Astrocyte of the cerebellum (primary cell): ENCODE measurements around the gene ACVR1C.

ENCODE experiments used
- DNase-seq: peaks from one replicate; pipeline ENCODE4 v3.0.0-alpha.2; 2011; ENCODE audit warnings: low read depth
- H3K4me3 ChIP-seq: 2 replicates; pipeline ENCODE4 v1.5.1; 2011; ENCODE audit warnings: mild to moderate bottlenecking, low read depth, low read length, moderate library complexity
- CTCF ChIP-seq: IDR thresholded peaks from 2 replicates; pipeline ENCODE4 v1.5.1; 2012; ENCODE audit warnings: low read length, low read depth, moderate library complexity, mild to moderate bottlenecking; ENCODE audit errors: missing control alignments
- in situ Hi-C: cut with HindIII; loops from 2 replicates; pipeline ENCODE4 v1.10.0; 2017; ENCODE audit warnings: low sequenced_read_pairs

ACVR1C gene

DNA sequence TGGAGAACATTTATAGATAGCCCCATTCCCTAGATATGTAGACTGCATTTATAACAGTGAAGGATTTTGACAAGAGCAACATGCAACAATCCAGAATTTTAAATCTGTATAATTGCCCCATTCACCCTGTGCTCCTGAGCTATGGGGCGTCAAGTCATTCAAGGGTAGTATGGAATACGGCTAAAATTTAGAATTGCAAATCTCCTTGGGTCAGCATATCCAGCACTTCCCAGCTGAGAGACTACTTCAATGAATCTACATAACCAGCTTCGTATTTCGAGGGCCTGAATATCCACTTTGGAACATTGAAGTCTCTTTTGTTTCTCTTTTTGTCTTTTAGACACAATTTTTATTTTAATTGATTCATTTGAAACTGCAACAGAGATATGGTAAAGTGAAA is 28.4 kb upstream of the ACVR1C start:
- in situ Hi-C loops, result no loop called here
- TF ChIP-seq CTCF, result no peak
- no peak overlapping the region for H3K4me3 ChIP-seq
- no peak for DNase-seq

DNA sequence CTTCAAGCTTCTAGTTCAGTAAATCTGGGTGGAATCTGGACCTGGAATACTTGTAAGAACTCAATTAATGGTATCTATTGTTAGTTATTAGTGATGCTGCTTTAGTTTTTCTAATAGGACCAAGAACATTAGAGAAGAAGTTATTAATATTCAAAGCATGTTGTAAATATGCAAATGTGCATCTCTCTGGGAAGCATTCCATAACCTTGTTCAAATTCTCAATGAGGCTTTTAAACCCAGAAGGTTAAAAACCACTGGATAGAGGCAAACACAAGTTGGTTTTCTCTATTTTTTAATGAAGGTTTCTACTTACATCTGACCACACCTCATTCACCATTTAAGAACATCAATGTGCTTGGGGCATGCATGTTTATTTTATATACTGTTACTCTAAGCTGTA is 16.1 kb upstream of the ACVR1C start:
- no peak overlapping the region for H3K4me3 ChIP-seq
- TF ChIP-seq CTCF, result no peak
- no peak for DNase-seq
- in situ Hi-C loops, result no loop called here

DNA sequence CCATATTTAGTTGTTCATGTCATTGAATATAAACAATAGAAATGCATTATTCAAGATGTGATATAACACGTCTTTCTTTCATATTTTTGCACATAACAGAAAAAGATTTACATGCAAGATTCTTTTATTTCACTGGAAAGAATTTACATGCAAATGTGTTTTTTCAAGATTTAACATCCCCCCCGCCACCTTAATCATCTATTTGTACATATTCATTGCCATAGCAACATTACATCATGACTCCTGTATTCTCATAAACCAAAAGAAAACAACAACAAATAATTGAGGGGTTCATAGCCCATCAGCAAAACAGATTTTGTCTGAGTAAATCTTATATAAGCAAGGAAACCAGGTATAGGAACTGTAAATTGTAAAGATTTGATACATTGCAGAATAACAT is 3.2 kb upstream of the ACVR1C start:
- H3K4me3 ChIP-seq, result no peak overlapping the region
- in situ Hi-C loops, result no loop called here
- no peak for TF ChIP-seq CTCF
- no peak for DNase-seq

DNA sequence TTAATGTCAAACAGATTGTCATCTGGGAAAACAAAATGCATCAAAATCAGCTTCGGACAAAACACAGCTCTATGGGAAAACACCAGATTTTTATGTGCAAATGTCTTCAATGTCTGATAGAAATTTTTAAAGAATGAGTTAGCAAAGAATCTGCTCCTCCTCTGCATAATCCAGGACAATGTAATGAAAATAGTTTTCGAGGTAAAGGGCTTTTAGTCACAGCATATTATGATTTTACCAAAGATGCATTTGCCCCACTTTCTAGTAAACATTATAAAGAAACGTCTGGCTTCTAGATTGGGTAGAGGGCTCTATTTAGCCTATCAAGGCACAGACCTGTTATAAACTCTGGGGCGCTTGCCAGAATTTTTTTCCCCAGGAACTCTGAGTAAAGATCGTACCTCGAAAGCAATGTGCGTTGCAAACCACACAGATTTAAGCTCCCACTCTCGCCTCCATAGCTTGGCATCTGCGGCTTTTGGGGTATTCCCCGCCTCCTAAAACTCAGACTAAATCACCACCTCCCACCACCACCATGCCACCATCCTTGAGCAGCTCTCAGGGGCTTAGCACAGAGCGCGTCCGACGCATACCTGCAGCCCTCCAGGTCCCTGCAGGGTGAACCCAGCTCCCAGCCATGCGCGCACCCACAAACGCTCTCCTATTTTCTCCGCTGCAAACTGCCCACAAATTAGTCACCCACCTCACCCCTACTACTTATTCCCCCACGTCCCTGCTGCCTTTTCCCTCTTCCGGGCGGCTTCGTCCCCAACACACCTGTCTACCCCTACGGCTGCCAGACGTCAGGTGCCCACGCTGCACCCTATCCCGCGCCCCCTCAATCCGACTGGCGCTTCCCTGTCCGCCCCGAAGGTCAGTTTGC is 829 bp downstream of the ACVR1C start:
- in situ Hi-C loops, result no loop called here
- no peak for TF ChIP-seq CTCF
- peak overlapping the region; percentile 46 for H3K4me3 ChIP-seq
- peak; percentile 13 for DNase-seq

GRCh38 chr2:157625296-157625695 is 3.4 kb downstream of the ACVR1C start:
- DNase-seq, result no peak
- H3K4me3 ChIP-seq, result no peak overlapping the region
- in situ Hi-C loops, result no loop called here

DNA sequence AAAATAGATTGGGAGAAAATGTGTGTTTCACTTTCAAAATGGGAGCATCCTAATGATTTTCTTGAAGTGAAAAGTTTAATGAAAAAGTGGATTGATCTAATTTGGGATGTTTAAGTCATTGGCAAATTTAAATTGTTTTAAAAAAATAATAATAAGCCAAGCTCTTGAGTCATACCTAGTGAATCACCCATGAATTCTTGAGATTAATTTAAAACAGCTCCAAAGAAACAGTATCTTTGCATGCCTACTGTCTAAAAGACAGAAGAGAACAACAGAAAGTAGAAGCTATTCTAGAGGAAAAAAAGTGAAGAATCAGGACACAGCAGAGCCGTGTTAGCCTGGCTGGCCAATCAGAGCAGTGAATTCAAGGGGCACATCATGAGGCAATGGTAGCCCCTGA is 7.7 kb downstream of the ACVR1C start:
- TF ChIP-seq CTCF, result no peak
- in situ Hi-C loops, result no loop called here
- H3K4me3 ChIP-seq, result no peak overlapping the region
- no peak for DNase-seq

More at GRCh38 chr2:157625296-157625695, 3.4 kb downstream of the ACVR1C start:
- no peak for TF ChIP-seq CTCF
